PC-3 (cell line): ENCODE data around the gene MAPK8. TPM values are rescaled to one million over a fixed set of nuclear protein-coding genes. Genes with fewer than 3 reads are reported as not detected.

Source experiments
- ATAC-seq: fragments of 200-7000 bp; cut with Tn5 transposase; 2 replicates; pipeline ENCODE4 v1.9.1; 2020; ENCODE audit warnings: mild to moderate bottlenecking, moderate library complexity
- BruUV-seq: library from RNA; stranded (reverse); fragments of 400-500 nt; replicated peaks from 2 replicates; lab custom pipeline; 2021; lab: Mats Ljungman, UMichigan
- CTCF ChIA-PET: fragments of 300-600 bp; sonication (Branson Sonifier 250); formaldehyde crosslinking; loops from one replicate; lab custom pipeline; 2022; ENCODE audit warnings: antibody characterized with exemption; lab: Charles Lee
- POLR2A ChIA-PET: fragments of 300-600 bp; sonication (Branson Sonifier 250); formaldehyde crosslinking; loops from one replicate; lab custom pipeline; 2022; ENCODE audit warnings: antibody characterized with exemption; ENCODE audit not compliant: unreplicated experiment; lab: Charles Lee
- DNase-seq: peaks from one replicate; pipeline ENCODE4 v3.0.0-alpha.2; 2015
- H2AFZ ChIP-seq: fragments of 300-600 bp; sonication (generic); 2 replicates; pipeline ENCODE4 v1.6.0; 2016; ENCODE audit warnings: antibody characterized with exemption, low read length
- H3F3A ChIP-seq: fragments of 300-600 bp; sonication (generic); one replicate; pipeline ENCODE4 v1.6.0; 2017; ENCODE audit warnings: antibody characterized with exemption, low read length, control low read depth, mild to moderate bottlenecking; ENCODE audit not compliant: unreplicated experiment
- H3K27ac ChIP-seq: fragments of 300-600 bp; sonication (generic); 2 replicates; pipeline ENCODE4 v1.5.1; 2016; ENCODE audit warnings: mild to moderate bottlenecking, low read length
- H3K27me3 ChIP-seq: fragments of 300-600 bp; sonication (generic); 2 replicates; pipeline ENCODE4 v1.6.1; 2016; ENCODE audit warnings: low read length, mixed read lengths
- H3K36me3 ChIP-seq: fragments of 300-600 bp; sonication (generic); 2 replicates; pipeline ENCODE4 v1.6.1; 2016; ENCODE audit warnings: low read depth, mixed run types, low read length, mixed read lengths
- H3K4me1 ChIP-seq: fragments of 300-600 bp; sonication (generic); 2 replicates; pipeline ENCODE4 v1.5.1; 2016; ENCODE audit warnings: low read length; ENCODE audit not compliant: insufficient read depth
- H3K4me2 ChIP-seq: fragments of 300-600 bp; sonication (generic); 2 replicates; pipeline ENCODE4 v1.6.0; 2016; ENCODE audit warnings: low read length
- H3K4me3 ChIP-seq: fragments of 300-600 bp; sonication (generic); 2 replicates; pipeline ENCODE4 v1.5.1; 2016; ENCODE audit warnings: mild to moderate bottlenecking, low read length, mixed read lengths
- H3K79me2 ChIP-seq: fragments of 300-600 bp; sonication (generic); 2 replicates; pipeline ENCODE4 v1.6.1; 2017; ENCODE audit warnings: low read length, mixed read lengths
- H3K9ac ChIP-seq: fragments of 300-600 bp; sonication (generic); 2 replicates; pipeline ENCODE4 v1.6.0; 2016; ENCODE audit warnings: mild to moderate bottlenecking, low read length
- H3K9me2 ChIP-seq: fragments of 300-600 bp; sonication (generic); replicated peaks from 2 replicates; pipeline ENCODE4 v1.6.1; 2016; ENCODE audit warnings: mixed run types, low read length, mixed read lengths
- H3K9me3 ChIP-seq: fragments of 300-600 bp; sonication (generic); 2 replicates; pipeline ENCODE4 v1.6.1; 2016; ENCODE audit warnings: low read length, mixed read lengths
- H4K20me1 ChIP-seq: fragments of 300-600 bp; sonication (generic); 2 replicates; pipeline ENCODE4 v1.6.1; 2016; ENCODE audit warnings: low read length, mixed read lengths
- CTCF ChIP-seq: fragments of 300-600 bp; sonication (generic); conservative IDR thresholded peaks from 2 replicates; pipeline ENCODE4 v1.5.1; 2017; ENCODE audit warnings: antibody characterized with exemption, low read depth, mild to moderate bottlenecking, low read length
- EZH2 ChIP-seq: fragments of 300-600 bp; sonication (generic); IDR thresholded peaks from one replicate; pipeline ENCODE4 v1.6.1; 2017; ENCODE audit warnings: antibody characterized with exemption, mild to moderate bottlenecking, low read length; ENCODE audit not compliant: unreplicated experiment
- EZH2phosphoT487 ChIP-seq: fragments of 300-600 bp; sonication (generic); IDR thresholded peaks from 2 replicates; pipeline ENCODE4 v1.6.1; 2018; ENCODE audit warnings: mild to moderate bottlenecking, antibody characterized with exemption, low read length, borderline replicate concordance
- intact Hi-C: fragments of 100-400 bp; cut with micrococcal nuclease; formaldehyde crosslinking; loops from 2 replicates; pipeline ENCODE4 v1.9.0; 2023
- total RNA-seq: library from RNA; depleted of rRNA; stranded (reverse); fragments of >200 nt; gene quantifications from 2 replicates; pipeline ENCODE4 v1.2.3, GENCODE V29; 2014

MAPK8 gene
- total RNA-seq, 1 experiment from 2014 or later, result 26.6 TPM

GRCh38 chr10:48300556-48300955, 5.9 kb upstream of the MAPK8 start:
- POLR2A ChIA-PET, result no interaction called here
- Histone ChIP-seq H3K9me3 (no peaks in the 10 kb centered on the region), H3K27ac (no peak overlapping the region), H3K9me2 (no peaks in the 10 kb centered on the region), H2AFZ (no peak overlapping the region), H3F3A (no peaks in the 10 kb centered on the region), H3K79me2 (no peaks in the 10 kb centered on the region), H3K4me2 (no peak overlapping the region), H3K4me3 (no peak overlapping the region), H3K4me1 (no peaks in the 10 kb centered on the region), H3K9ac (no peak overlapping the region), H3K36me3 (no peaks in the 10 kb centered on the region), H4K20me1 (no peaks in the 10 kb centered on the region), H3K27me3 (no peaks in the 10 kb centered on the region)
- CTCF ChIA-PET, result no interaction called here
- BruUV-seq, result no TSS peak
- TF ChIP-seq EZH2, result no peak
- TF ChIP-seq CTCF, result no peak
- no peak for TF ChIP-seq EZH2phosphoT487
- intact Hi-C loops, result no loop called here
- DNase-seq (no peak), ATAC-seq (no peak)

- Histone ChIP-seq H2AFZ (no peak overlapping the region), H3K79me2 (peaks cover 9% of the 10 kb centered on the region), H3K36me3 (no peaks in the 10 kb centered on the region), H3K4me1 (peaks cover 4% of the 10 kb centered on the region; the same call in 1 of the 2 replicates), H3K4me3 (no peak overlapping the region), H3K9me3 (no peaks in the 10 kb centered on the region), H3K4me2 (no peak overlapping the region), H3K27me3 (no peaks in the 10 kb centered on the region), H3F3A (no peaks in the 10 kb centered on the region), H3K27ac (no peak overlapping the region), H4K20me1 (peaks cover 6% of the 10 kb centered on the region), H3K9ac (no peak overlapping the region), H3K9me2 (no peaks in the 10 kb centered on the region)
- DNase-seq (no peak), ATAC-seq (no peak)
- no TSS peak for BruUV-seq
- TF ChIP-seq EZH2phosphoT487 (no peak), CTCF (no peak), EZH2 (no peak)
- CTCF ChIA-PET, result no interaction called here
- intact Hi-C loops, result no loop called here
- POLR2A ChIA-PET, result no interaction called here
These were observed 3.7 kb upstream of the MAPK8 start for GRCh38 chr10:48302515-48303476.

GRCh38 chr10:48305905-48306264, 592 bp upstream of the MAPK8 start:
- no TSS peak for BruUV-seq
- intact Hi-C loops, result loop anchor here (5.0 kb wide), 1 partner anchor 351 kb away; no protein-coding TSS in a partner anchor
- H3F3A ChIP-seq, result no peaks in the 10 kb centered on the region
- peaks cover 26% of the 10 kb centered on the region for H3K4me1 ChIP-seq
- H3K79me2 ChIP-seq, result peaks cover 37% of the 10 kb centered on the region
- no peaks in the 10 kb centered on the region for H3K9me2 ChIP-seq
- no peak for TF ChIP-seq EZH2phosphoT487
- TF ChIP-seq CTCF, result no peak
- TF ChIP-seq EZH2, result no peak
- no peaks in the 10 kb centered on the region for H3K27me3 ChIP-seq
- no peaks in the 10 kb centered on the region for H3K9me3 ChIP-seq
- peak overlapping the region; percentile 58 for H3K4me2 ChIP-seq
- DNase-seq (no peak), ATAC-seq (no peak)
- H2AFZ ChIP-seq, result peak overlapping the region; percentile 78
- no peak overlapping the region for H3K9ac ChIP-seq
- POLR2A ChIA-PET, result no interaction called here
- H3K27ac ChIP-seq, result no peak overlapping the region
- no peaks in the 10 kb centered on the region for H3K36me3 ChIP-seq
- peak overlapping the region; percentile 56 for H3K4me3 ChIP-seq
- H4K20me1 ChIP-seq, result peaks cover 21% of the 10 kb centered on the region
- CTCF ChIA-PET, result no interaction called here
